Adrenal gland (tissue), 12 donors: Measurements from ENCODE around the gene CFAP410. TPM values are rescaled to one million over a fixed set of nuclear protein-coding genes. Genes with fewer than 3 reads are reported as not detected.

ENCODE experiments used
- DNase-seq, 7 donors: peaks; one replicate each; pipeline ENCODE4 v3.0.0-alpha.2; 2019 to 2020
- H3K27ac ChIP-seq, 5 donors: fragments of 200-600 bp; sonication (generic) in 4 of 5; 1 replicate in 3 of 5; 2 replicates in 2 of 5; pipeline versions ENCODE4 v1.5.1 to v1.8.0; 2016 to 2020; ENCODE audit warnings: mild to moderate bottlenecking in 1 of 5
- H3K27me3 ChIP-seq: fragments of 200-600 bp; 2 replicates; pipeline ENCODE4 v1.8.0; 2021
- H3K36me3 ChIP-seq, 2 donors: fragments of 200-600 bp; replicated peaks in 1 of 2; 1 replicate in 1 of 2; 2 replicates in 1 of 2; pipeline versions ENCODE4 v1.5.1 to v1.8.0; 2018 to 2022
- H3K4me1 ChIP-seq, 2 donors: fragments of 200-600 bp; replicated peaks in 1 of 2; 1 replicate in 1 of 2; 2 replicates in 1 of 2; pipeline versions ENCODE4 v1.5.1 to v1.8.0; 2018 to 2021
- H3K4me3 ChIP-seq, 4 donors: fragments of 200-600 bp; sonication (generic) in 3 of 4; one replicate each; pipeline ENCODE4 v1.5.1; 2016 to 2018
- H3K9me3 ChIP-seq, 3 donors: fragments of 200-600 bp; sonication (generic) in 1 of 3; replicated peaks in 1 of 3; 1 replicate in 2 of 3; 2 replicates in 1 of 3; pipeline versions ENCODE4 v1.5.1 to v1.8.0; 2016 to 2021
- CTCF ChIP-seq, 6 experiments: fragments of 450-650 bp in 4 of 6; fragments of 200-600 bp in 2 of 6; sonication (generic) in 1 of 6; IDR thresholded peaks; 1 replicate in 5 of 6; 2 replicates in 1 of 6; pipeline versions ENCODE4 v1.5.1 to v1.8.0; 2016 to 2021; ENCODE audit warnings: antibody characterized with exemption in 6 of 6, mild to moderate bottlenecking in 2 of 6, moderate library complexity in 1 of 6
- POLR2A ChIP-seq, 2 donors: fragments of 450-650 bp; IDR thresholded peaks; one replicate each; pipeline ENCODE4 v1.6.1; 2017; ENCODE audit warnings: antibody characterized with exemption in 2 of 2, mild to moderate bottlenecking in 2 of 2, moderate library complexity in 1 of 2
- WGBS, 4 donors: extraction: QIAGEN DNeasy Blood & Tissue Kit in 2 of 4; methylation state at CpG; one replicate each; pipeline versions ENCODE4 v1.1.5 to v1.1.7; 2013 to 2017; 5-methylcytosine and 5-hydroxymethylcytosine counted together
- intact Hi-C, 2 donors: fragments of 100-400 bp; cut with DNase I; formaldehyde crosslinking; loops; one replicate each; pipeline versions ENCODE4 v1.14.1 to v1.15.0; 2022 to 2023
- polyA plus RNA-seq, 3 donors: library from polyadenylated mRNA; stranded (reverse); fragments of 200-250 nt in 2 of 3; fragments of 350-450 nt in 1 of 3; fragmentation: Illumina TruSeq in 1 of 3; extraction: RNeasy Lipid Tissue Mini Kit (QIAGEN cat#74804) in 1 of 3; gene quantifications; one replicate each; pipeline ENCODE4 v1.2.3, GENCODE V29; 2013 to 2014
- total RNA-seq, 9 donors: library from RNA; depleted of rRNA in 4 of 9; stranded (reverse); fragments of >200 nt in 4 of 9; fragments of 120-200 nt in 1 of 9; fragmentation: NEBNext Ultra II Directional in 1 of 9; extraction: Animal tissue kit (Norgen Biotek cat#: 25700) in 1 of 9; gene quantifications; one replicate each; pipeline versions ENCODE4 v1.1.0 to v1.2.4, GENCODE V29; 2013 to 2023
- donor health status: healthy with polysubstance abuse.
- donor health status: Bipolar disorder and iron deficiency.
- donor health status: DM: yes; HTN: yes; CAD: no.
- donor health status: DM: no; HTN: no; CAD: no.
- donor health status: DM: no; HTN: no; CAD: no.
- donor health status: DM: yes; HTN: yes; CAD: no.

Gene CFAP410
- total and polyA plus RNA-seq, 12 donors: 1.4 to 149 (median 37.0) TPM

GRCh38 chr21:44376606-44377005 is 37.4 kb upstream of the CFAP410 start:
- Histone ChIP-seq H3K9me3 (no peaks in the 10 kb centered on the region), H3K27ac (no peak overlapping the region), H3K4me1 (no peaks in the 10 kb centered on the region), H3K36me3 (no peaks in the 10 kb centered on the region), H3K4me3 (no peak overlapping the region), H3K27me3 (no peaks in the 10 kb centered on the region)
- TF ChIP-seq CTCF (IDR thresholded peaks at IDR 0.05) (no peak), POLR2A (IDR thresholded peaks at IDR 0.05) (no peak)
- DNase-seq: peak in 1 of 7 donors; percentile 6
- intact Hi-C loops: no loop called here
- 82 to 96% (median 90%) methylated on average over 6 to 9 of the region's 9 CpGs for WGBS, 4 donors

GRCh38 chr21:44375761-44376241 is 36.6 kb upstream of the CFAP410 start:
- Histone ChIP-seq H3K4me1 (peaks cover 0 to 2% of the 10 kb centered on the region in 2 donors), H3K4me3 (no peak overlapping the region), H3K9me3 (no peaks in the 10 kb centered on the region), H3K27ac (no peak overlapping the region), H3K27me3 (no peaks in the 10 kb centered on the region), H3K36me3 (no peaks in the 10 kb centered on the region)
- peak in 2 of 7 donors; percentile 5 to 46 for DNase-seq
- 86 to 91% (median 89%) methylated on average over 13 to 19 of the region's 19 CpGs for WGBS, 4 donors
- intact Hi-C loops: no loop called here
- no peak for TF ChIP-seq POLR2A (IDR thresholded peaks at IDR 0.05)

GRCh38 chr21:44375281-44375651 is 36.1 kb upstream of the CFAP410 start:
- Histone ChIP-seq H3K36me3 (no peaks in the 10 kb centered on the region), H3K9me3 (no peaks in the 10 kb centered on the region), H3K4me1 (peaks cover 0 to 5% of the 10 kb centered on the region in 2 donors), H3K27me3 (no peaks in the 10 kb centered on the region), H3K27ac (peak overlapping the region in 1 of 5 donors; percentile 29), H3K4me3 (no peak overlapping the region)
- intact Hi-C loops: no loop called here
- TF ChIP-seq POLR2A (IDR thresholded peaks at IDR 0.05) (no peak), CTCF (IDR thresholded peaks at IDR 0.05) (no peak)
- WGBS, 4 donors: 68 to 81% (median 73%) methylated on average over 10 of the region's 10 CpGs
- peak in 4 of 7 donors; percentile 36 to 72 (median 52) for DNase-seq

GRCh38 chr21:44374601-44375280 is 35.6 kb upstream of the CFAP410 start:
- WGBS, 4 donors: 83 to 87% (median 84%) methylated on average over 22 to 24 of the region's 24 CpGs
- H3K27me3 ChIP-seq: no peaks in the 10 kb centered on the region
- no peaks in the 10 kb centered on the region for H3K9me3 ChIP-seq
- H3K36me3 ChIP-seq: no peaks in the 10 kb centered on the region
- H3K27ac ChIP-seq: no peak overlapping the region
- H3K4me1 ChIP-seq: peaks cover 0 to 5% of the 10 kb centered on the region in 2 donors
- DNase-seq: peak in 2 of 7 donors; percentile 6 to 37
- no peak overlapping the region for H3K4me3 ChIP-seq
- intact Hi-C loops: no loop called here
- TF ChIP-seq CTCF (IDR thresholded peaks at IDR 0.05): no peak
- no peak for TF ChIP-seq POLR2A (IDR thresholded peaks at IDR 0.05)

GRCh38 chr21:44372616-44373015 is 33.4 kb upstream of the CFAP410 start:
- no peaks in the 10 kb centered on the region for H3K9me3 ChIP-seq
- H3K27me3 ChIP-seq: no peaks in the 10 kb centered on the region
- intact Hi-C loops: no loop called here
- DNase-seq: peak in 2 of 7 donors; percentile 8 to 29
- WGBS, 4 donors: 85 to 91% (median 86%) methylated on average over 8 of the region's 8 CpGs
- peaks cover 0 to 5% of the 10 kb centered on the region in 2 donors for H3K4me1 ChIP-seq
- H3K4me3 ChIP-seq: no peak overlapping the region
- TF ChIP-seq CTCF (IDR thresholded peaks at IDR 0.05) (no peak), POLR2A (IDR thresholded peaks at IDR 0.05) (no peak)
- H3K36me3 ChIP-seq: no peaks in the 10 kb centered on the region
- H3K27ac ChIP-seq: no peak overlapping the region
